Measurements from ENCODE around the gene PLCH1. TPM values are rescaled to one million over a fixed set of nuclear protein-coding genes. Genes with fewer than 3 reads are reported as not detected.

Gene PLCH1
- total RNA-seq, 2 donors from 2014 or later = 0.05 TPM; not detected in 1

DNA sequence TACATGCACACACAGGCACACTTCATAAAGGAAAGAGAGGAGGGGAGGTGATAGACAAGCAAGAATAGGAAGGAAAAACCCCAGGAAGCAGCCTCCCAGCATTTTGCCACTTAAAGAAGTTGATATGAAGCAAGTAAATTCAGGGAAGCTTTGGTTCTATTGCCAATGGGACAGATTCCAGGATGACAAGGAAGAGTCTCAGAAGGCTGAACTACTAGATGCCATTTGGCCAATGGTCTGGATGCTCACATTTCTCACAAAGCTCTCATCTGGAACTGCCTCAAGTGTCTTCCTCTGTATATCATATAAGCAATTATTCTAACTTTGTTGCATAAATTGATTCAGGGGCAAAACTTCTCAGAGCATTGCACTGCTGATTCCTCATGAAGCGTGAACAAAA, 372.6 kb downstream of the PLCH1 start:
- intact Hi-C loops (cut with DNase I) = no loop called here
- DNase-seq (ENCODE audit: low spot score) = no peak

DNA sequence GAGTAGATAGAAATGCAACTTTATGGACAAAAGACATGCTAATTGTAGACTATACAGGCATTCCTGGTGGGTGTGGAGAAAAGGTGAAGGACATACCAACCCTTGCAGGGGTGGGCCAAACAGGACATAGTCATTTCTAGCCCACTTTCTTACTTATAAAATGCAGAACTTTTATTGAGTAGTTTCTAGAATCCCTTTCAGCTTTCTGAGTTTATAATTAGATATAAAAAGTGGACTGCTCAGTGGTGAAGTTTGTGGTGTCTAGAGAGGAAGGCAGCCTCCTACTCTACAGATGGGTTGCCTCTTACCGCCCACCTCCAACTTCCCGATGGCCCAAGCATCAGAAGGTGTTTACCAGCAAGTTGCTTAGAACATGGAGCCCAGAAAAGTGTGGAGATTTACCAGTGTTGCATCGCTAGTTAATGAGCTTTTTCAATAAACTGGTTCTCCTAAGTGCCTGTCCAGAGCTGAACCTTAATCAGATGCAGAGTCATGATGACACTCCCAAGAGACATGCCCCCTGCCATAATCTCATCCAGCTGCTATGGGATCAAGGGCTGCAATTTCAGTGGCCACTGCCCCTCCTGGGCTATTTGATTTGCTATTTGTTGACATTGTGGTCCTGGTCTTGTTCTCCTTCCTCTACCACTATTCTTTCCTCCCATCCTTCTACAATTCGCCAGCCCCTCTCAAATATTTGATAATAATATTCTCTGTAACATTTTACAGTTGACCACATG, 373.9 kb downstream of the PLCH1 start:
- intact Hi-C loops (cut with DNase I) = no loop called here
- DNase-seq (ENCODE audit: low spot score) = no peak

DNA sequence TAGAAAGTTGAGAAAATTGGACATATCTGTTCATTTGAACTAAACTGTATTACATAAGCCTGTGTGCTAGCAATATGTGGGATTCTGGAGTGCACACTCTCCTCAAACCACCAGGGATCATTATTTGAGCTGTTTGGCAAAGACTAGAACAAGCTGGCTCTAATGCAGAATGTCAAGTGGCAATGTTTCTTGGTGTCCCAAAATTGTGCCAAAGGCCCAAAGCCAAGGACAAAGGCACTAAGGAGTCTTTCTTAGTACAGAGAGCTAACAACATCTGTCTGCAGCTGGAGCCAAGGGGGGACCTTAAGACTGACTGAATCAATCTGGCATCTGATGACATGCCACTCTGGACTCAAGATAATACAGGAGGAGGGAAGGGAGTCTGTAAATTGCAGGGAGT, 374.7 kb downstream of the PLCH1 start:
- intact Hi-C loops (cut with DNase I) = no loop called here
- DNase-seq (ENCODE audit: low spot score) = no peak

DNA sequence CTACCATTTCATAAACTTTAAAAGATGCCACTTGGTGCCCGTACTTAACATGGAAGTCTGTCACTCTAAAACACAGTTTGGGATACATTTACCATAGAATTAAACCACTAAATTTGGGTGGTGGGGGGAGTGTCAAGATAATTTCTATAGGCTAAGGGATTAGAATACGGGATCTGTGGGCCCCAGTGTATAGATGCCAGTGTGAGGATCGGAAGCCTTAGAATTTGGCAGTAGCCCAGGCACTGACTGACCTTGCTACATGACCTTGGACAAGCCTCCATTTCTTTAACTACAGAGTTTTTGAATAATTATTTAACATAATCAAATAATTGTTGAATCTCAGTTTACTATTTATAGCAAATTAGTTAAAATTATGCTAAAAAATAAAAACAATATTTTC, 375.1 kb downstream of the PLCH1 start:
- no peak for DNase-seq (ENCODE audit: low spot score)
- intact Hi-C loops (cut with DNase I) = no loop called here

DNA sequence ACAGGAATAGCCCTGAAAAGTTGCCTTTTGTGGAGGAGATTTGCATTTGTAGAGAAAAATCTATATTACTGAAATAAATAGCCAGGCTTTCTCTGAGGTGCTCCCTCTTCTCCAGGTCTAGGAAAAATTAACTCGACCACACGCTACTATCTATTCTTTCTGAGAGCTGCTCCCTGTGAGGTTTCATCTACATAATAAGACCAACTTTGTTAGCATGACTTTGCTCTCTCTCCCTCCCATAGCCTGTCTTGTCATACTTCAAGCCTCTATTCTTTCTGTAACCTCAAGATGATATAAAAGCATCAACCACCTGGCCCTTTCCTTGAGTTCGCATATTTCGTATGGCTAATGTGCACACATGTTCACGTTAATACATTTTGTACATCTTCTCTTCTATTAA, 375.6 kb downstream of the PLCH1 start:
- intact Hi-C loops (cut with DNase I) = no loop called here
- no peak for DNase-seq (ENCODE audit: low spot score)

DNA sequence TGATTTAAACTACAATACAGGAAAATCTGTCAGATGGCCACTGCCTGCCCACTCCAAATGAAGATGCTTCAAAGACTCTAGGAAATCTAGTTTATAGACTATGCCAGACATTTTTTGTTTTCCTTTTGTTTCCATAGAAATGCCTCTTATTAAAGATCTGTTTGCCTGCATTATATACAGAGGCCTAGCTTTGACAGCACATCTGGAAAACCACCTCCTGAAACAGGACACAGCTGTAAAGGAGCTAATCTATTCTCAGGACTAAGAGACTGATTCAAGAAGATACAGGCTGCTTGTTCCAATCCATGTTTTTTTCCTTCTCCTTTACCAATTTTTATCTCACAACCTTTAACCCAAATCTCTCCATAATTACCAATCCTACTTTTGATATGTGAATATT, 376.1 kb downstream of the PLCH1 start:
- DNase-seq (ENCODE audit: low spot score) = no peak
- intact Hi-C loops (cut with DNase I) = no loop called here

DNA sequence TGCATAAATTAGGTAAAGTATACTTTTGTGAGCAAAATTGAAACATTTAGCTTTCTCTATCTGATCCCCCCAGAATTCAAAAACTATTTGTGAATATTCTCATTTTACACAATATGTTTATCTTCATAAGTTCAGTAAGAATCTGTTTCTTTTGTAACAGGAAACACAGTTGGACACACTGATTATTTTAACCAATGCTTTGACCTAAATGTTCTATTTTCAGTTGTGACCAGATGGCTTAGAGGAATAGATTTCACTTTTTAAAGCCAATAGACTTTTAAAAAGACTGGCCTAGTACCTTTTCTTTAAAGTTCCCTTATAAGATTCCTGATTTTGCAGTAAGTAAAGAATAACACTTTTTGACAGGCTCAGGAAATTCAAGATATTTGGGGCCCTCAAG, 377.4 kb downstream of the PLCH1 start:
- no peak for DNase-seq (ENCODE audit: low spot score)
- intact Hi-C loops (cut with DNase I) = no loop called here

DNA sequence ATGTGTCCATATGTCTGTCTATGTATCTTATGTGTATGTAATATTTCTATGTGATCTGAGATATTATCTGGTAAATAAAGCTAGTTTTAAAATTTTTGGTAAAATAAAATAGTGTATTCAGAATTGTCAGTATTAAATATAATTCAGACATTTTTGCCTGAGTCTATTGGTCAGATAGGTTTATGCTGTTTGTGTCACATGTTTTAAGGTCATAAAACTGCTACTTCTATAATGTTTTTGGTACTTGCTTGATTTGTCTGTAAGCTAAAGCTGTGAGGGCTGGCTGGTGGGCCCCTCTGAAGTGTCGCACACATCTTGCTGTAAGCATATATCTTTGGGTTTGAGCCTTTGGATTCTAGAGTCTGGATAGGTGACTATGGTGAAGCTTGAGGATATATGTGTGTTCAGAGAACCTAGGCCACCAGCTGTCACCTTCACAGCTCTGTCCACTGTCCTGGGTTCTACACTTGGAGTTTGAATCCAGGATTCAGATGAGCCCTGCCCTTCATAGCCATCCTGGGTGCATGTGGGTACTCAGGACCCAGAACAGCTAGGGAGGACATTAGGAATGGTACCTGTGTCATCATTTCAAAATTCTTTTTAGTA, 379.6 kb downstream of the PLCH1 start:
- intact Hi-C loops (cut with DNase I) = no loop called here
- no peak for DNase-seq (ENCODE audit: low spot score)

DNA sequence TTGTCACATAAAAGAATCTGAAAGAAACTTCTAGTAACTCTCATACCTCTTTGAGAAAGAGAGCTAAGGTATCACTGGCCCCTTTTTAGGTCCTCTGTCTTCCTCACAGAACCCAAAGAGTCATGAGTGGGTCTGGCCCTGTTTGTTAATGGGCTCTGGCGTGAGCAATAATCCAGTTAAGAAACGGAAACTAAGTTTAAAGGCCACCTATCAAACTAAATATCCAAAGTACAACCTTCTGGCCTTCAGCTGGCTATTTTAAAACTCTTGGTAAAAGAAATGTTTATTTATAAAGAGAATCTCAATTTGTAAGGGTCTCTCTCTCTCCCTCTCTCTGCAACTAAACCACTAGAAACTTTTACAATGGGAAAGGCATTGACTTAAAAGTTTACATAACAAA, 380.4 kb downstream of the PLCH1 start:
- intact Hi-C loops (cut with DNase I) = no loop called here
- DNase-seq (ENCODE audit: low spot score) = no peak

DNA sequence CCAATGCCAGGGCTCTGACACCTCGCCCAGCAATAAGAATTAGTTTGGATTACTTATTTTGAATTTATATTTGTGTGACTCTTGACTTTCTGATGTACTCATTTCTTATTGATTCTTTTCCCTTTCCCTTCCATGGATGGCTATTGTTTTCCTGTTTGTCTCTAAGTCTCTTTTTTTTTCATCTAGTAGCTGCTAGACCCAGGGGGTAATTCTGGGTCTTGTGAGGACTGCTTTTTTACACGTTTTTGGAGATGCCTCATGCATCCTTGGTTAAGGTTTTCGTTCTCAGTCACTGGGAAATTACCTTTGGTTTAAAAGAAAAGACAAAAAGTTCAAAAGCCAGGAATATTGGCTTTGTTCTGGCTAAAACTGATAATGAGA, 381.2 kb downstream of the PLCH1 start:
- DNase-seq (ENCODE audit: low spot score) = no peak
- intact Hi-C loops (cut with DNase I) = no loop called here

DNA sequence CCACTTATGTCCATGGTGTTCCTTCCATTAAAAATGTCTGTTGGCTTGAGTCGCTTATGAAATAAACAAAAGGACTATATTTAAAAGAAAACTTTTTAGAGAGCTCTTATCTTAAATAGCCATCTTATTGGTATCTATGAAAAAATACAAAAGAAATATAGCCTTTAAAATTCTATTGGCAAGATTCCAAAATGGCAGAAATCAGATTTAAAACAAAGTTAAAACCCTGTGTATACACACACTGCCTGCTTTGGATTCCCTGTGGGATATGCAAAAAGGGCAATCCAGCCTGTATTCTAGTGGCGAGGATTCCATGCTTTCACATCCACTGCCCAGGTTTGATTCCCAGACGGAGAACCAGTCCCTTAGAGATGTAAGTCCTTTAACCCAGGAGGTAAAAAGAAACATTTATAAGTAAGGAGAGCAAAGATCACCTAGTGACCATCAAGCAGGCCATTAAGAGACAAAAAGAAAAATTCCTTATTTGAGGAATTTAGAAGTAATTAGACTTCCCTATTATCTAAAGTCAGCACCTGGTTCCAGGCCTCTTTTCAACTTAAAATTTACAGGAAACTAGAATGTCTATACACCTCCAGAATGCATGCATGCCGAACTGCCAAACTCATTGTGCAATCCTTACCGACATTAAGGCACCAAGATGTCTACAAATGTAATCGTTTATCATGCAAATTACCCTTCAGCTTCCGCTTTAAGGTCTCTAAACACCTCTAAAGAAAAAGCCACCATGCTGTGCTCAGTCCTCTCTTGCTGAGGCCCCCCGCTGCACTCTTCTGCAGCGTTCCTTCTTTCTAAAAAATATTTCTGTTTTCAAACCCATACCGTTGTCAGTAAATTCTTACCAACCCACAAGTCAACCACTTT, 381.8 kb downstream of the PLCH1 start:
- intact Hi-C loops (cut with DNase I) = no loop called here
- DNase-seq (ENCODE audit: low spot score) = no peak

DNA sequence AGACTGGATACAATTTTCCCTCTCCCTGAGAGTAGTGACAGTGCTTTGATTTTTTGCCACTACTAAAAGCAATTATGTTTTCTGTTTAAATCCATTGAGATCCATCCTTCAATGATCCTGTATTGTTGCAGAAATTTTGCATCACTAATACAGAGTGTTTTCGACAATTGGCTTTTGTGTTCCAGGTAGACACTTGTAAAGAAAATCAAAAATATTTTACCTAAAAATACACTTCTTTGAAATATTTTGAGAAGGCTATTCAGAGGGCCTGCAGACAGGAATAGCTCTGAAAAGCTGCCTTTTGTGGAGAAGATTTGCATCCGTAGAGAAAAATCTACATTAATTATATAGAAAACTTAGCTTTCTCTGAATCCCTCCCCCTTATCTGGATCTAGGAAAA, 384.6 kb downstream of the PLCH1 start:
- no peak for DNase-seq (ENCODE audit: low spot score)
- intact Hi-C loops (cut with DNase I) = no loop called here

DNA sequence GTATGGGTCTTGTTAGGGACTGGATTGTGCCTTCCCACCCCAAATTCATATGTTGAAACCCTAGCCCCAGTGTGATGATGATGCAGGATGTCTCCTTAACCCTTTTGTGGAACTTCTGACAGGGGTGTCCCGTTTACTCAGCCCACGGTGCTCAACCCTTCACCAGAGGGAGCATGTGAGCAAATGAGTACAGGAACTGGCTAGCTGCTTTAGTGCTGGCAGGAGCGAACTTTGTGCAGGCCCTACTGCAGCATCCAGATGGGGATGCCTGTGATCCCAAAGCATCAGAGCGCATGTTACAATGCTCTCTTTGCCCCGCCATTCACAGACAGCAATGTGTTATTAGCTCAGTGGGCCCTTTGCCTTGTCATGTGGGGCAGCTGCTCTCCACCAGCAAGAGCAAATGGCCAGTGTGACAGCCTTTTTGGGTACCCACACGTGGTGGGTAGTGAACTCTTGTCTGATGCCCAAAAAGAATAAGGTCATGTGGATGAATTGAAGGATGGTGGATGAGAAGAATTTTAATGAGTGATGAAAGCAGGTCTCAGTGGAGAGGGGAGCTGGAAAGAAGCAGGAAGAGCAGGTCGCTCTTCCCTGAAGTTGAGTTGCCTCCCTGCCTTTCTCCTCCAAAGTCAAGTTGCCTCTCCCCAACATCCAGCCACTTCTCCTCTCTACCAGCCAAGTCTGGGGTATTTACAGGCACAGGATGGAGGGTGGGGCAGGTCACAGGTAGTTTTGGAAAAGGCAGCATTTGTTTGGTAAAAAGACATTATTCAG, 388.1 kb downstream of the PLCH1 start:
- no peak for DNase-seq (ENCODE audit: low spot score)
- intact Hi-C loops (cut with DNase I) = loop anchor here in 1 of 2 donors (10.0 kb wide), 1 partner anchor 348 kb away; no protein-coding TSS in a partner anchor

DNA sequence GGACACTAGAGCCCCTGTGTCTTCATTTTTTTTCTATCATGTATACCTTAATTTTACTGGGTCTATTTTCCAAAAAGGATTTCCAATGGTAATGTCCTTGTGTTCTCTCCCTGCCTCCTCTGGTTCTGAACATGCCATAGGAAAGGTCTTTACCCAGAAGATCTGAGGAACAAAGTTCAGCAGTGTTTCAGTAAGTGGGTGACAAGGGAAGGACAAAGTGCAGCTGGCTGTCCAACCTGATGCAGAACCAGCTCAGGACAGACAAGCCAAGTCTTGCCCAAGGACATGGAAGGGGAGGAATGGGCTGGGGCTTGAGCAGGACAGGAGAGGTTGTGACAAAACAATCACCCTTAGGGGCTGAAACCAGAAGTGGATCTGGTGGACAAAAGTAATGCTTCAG, 390.2 kb downstream of the PLCH1 start:
- intact Hi-C loops (cut with DNase I) = loop anchor here (5.0 to 10.0 kb wide), 2 partner anchors 348 to 350 kb away; no protein-coding TSS in a partner anchor
- no peak for DNase-seq (ENCODE audit: low spot score)

DNA sequence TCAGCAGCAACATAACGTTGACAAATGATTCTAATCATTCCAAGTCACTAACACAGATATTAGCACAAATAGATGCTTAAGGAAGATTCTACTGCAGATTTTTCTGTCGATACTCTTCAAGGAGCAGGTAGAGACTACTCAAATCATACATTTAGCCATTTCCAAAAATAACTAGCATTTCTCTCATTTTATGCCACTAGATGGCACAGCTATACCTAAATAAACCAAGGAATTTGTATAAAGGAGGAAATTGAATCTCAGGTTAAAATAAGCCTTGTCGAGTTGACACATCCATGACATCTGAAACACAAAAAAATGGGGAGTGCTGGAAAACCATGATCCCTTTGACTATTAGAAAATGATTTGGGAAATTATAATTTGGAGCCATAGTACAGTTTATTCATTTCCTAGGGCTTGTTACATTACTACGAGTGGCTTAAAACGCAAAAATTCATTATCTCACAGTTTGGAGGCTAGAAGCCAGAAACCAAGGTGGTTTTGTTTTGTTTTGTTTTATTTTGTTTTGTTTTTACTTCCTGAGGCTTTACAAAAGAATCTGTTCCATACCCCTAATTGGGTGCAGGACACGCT, 391.9 kb downstream of the PLCH1 start:
- no peak for DNase-seq (ENCODE audit: low spot score)
- intact Hi-C loops (cut with DNase I) = loop anchor here (5.0 to 10.0 kb wide), 2 partner anchors 349 to 352 kb away; no protein-coding TSS in a partner anchor

DNA sequence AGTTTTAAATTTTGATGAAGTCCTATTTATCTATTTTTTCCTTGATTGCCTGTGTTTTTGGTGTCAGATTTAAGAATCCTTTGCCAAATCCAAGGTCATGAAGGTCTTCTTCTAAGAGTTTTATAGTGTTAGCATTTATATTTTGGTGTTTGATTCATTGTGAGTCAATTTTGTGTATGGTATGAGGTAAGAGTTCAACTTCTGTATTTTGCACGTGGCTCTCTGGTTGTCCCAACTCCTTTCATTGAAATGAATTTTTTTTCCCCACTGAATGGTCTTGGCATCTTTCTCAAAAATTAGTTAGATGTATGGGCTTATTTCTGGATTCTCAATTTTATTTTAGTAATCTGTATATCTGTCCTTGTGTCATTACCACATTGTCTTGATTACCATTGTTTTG, 394.3 kb downstream of the PLCH1 start:
- no peak for DNase-seq (ENCODE audit: low spot score)
- intact Hi-C loops (cut with DNase I) = loop anchor here (5.0 to 10.0 kb wide), 2 partner anchors 352 to 354 kb away; no protein-coding TSS in a partner anchor

DNA sequence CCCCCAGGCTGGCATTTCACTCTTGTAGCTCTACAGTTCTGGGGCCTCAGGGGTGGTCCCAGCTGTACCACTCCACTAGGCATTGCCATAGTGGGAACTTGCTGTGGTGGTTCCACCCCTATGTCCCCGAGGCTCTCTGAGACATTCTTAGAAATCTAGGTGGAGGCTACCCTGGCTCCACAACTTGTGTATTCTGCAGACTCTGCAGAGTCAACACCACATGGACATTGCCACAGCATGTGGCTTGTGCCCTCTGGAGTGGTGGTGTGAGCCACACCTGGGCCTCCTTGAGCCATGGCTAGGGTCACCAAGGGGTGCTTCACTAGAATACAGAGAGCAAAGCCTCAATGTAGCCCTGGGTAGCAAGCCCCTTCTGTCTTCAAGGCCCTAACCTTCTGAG, 397.0 kb downstream of the PLCH1 start:
- intact Hi-C loops (cut with DNase I) = no loop called here
- no peak for DNase-seq (ENCODE audit: low spot score)

DNA sequence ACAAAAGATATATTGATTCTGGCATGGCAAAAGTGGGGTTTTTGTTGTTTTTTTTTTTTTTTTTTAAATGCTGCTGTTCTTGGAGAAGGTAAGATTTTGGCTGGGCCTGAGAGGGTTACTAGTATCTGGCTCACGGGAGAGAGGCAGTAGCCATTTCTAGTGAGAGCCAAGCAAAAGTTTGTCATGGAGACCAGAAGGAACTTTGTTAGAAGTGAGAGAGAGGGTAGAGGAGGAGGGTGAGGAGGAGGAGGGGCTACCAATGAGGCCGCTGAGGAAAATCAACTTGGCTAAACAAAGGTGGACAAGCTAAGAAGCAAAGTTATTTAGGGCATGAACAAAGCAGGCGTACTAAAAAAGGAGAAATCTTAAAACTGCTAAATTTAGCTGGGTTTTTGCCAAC, 402.5 kb downstream of the PLCH1 start:
- intact Hi-C loops (cut with DNase I) = no loop called here
- no peak for DNase-seq (ENCODE audit: low spot score)

DNA sequence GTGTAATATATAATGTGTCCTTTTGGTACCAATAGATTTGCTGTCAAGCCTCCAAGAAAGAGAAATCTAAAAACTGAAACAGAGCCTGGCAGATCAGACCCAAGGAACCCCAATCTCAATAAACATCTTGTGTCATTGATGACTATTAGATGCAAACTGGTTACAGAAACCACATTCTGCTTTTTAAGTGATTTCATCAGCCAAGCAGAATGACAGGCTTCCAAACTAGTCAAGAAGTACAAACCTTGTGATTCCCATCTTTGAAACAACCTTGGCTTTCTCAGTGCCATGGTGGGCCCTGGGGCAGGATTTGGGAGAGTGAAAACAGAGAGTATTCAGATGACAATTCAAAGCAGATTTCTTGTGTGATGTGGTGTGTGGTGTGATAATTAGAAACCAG, 405.8 kb downstream of the PLCH1 start:
- intact Hi-C loops (cut with DNase I) = no loop called here
- DNase-seq (ENCODE audit: low spot score) = no peak

Measured in posterior vena cava (tissue), 2 donors.